ENCODE measurements around the gene FAHD1. TPM values are rescaled to one million over a fixed set of nuclear protein-coding genes. Genes with fewer than 3 reads are reported as not detected.

FAHD1 gene
- total RNA-seq, 1 donor from 2014 or later, result 16.1 TPM

- peaks cover 38% of the 10 kb centered on the region for H3K4me1 ChIP-seq
- DNase-seq (no peak), ATAC-seq (no peak)
- H3K27ac ChIP-seq, result no peak overlapping the region
- TF ChIP-seq CTCF (IDR thresholded peaks at IDR 0.05), result no peak
- no peak overlapping the region for H3K4me3 ChIP-seq
- intact Hi-C loops (cut with DNase I), result no loop called here
- H3K27me3 ChIP-seq (ENCODE audit: low read depth), result no peaks in the 10 kb centered on the region
- peaks cover 41% of the 10 kb centered on the region for H3K36me3 ChIP-seq
- no peaks in the 10 kb centered on the region for H3K9me3 ChIP-seq
Observed at GRCh38 chr16:1823821-1824220, 3.2 kb upstream of the FAHD1 start.

GRCh38 chr16:1825381-1825863, 1.6 kb upstream of the FAHD1 start:
- Histone ChIP-seq H3K4me3 (peak overlapping the region; percentile 98), H3K27me3 (ENCODE audit: low read depth) (no peaks in the 10 kb centered on the region), H3K9me3 (no peaks in the 10 kb centered on the region), H3K27ac (peak overlapping the region; percentile 89), H3K4me1 (peaks cover 50% of the 10 kb centered on the region), H3K36me3 (peaks cover 34% of the 10 kb centered on the region)
- DNase-seq (no peak), ATAC-seq (no peak)
- no peak for TF ChIP-seq CTCF (IDR thresholded peaks at IDR 0.05)
- intact Hi-C loops (cut with DNase I), result no loop called here

GRCh38 chr16:1825864-1826690, 929 bp upstream of the FAHD1 start:
- peak; percentile 79 for DNase-seq
- Histone ChIP-seq H3K36me3 (peaks cover 31% of the 10 kb centered on the region), H3K4me3 (peak overlapping the region; percentile 98), H3K9me3 (no peaks in the 10 kb centered on the region), H3K4me1 (peaks cover 50% of the 10 kb centered on the region), H3K27ac (peak overlapping the region; percentile 89), H3K27me3 (ENCODE audit: low read depth) (no peaks in the 10 kb centered on the region)
- ATAC-seq, result peak; percentile 46
- intact Hi-C loops (cut with DNase I), result no loop called here
- no peak for TF ChIP-seq CTCF (IDR thresholded peaks at IDR 0.05)

- no peaks in the 10 kb centered on the region for H3K9me3 ChIP-seq
- intact Hi-C loops (cut with DNase I), result no loop called here
- H3K27ac ChIP-seq, result no peak overlapping the region
- H3K4me3 ChIP-seq, result peak overlapping the region; percentile 98
- DNase-seq, result no peak
- peaks cover 47% of the 10 kb centered on the region for H3K4me1 ChIP-seq
- TF ChIP-seq CTCF (IDR thresholded peaks at IDR 0.05), result no peak
- no peak for ATAC-seq
- peaks cover 16% of the 10 kb centered on the region for H3K36me3 ChIP-seq
- H3K27me3 ChIP-seq (ENCODE audit: low read depth), result no peaks in the 10 kb centered on the region
Observed at GRCh38 chr16:1828645-1829410, 1.8 kb downstream of the FAHD1 start.

GRCh38 chr16:1830213-1830612, 3.2 kb downstream of the FAHD1 start:
- no peaks in the 10 kb centered on the region for H3K9me3 ChIP-seq
- DNase-seq, result no peak
- no peaks in the 10 kb centered on the region for H3K27me3 ChIP-seq (ENCODE audit: low read depth)
- H3K36me3 ChIP-seq, result peaks cover 16% of the 10 kb centered on the region
- no peak for TF ChIP-seq CTCF (IDR thresholded peaks at IDR 0.05)
- no peak overlapping the region for H3K4me3 ChIP-seq
- H3K27ac ChIP-seq, result no peak overlapping the region
- no peak for ATAC-seq
- intact Hi-C loops (cut with DNase I), result no loop called here
- H3K4me1 ChIP-seq, result peaks cover 33% of the 10 kb centered on the region

Data from lower lobe of right lung (tissue), 2 donors.